HG03135 (cell line): ENCODE results near the gene EPB41L2.
"Not testable (repeated sequence)": the region's sequence is repeated elsewhere in the genome, so short reads cannot be mapped to it uniquely, and the experiment has no call there.

Source experiments
- ATAC-seq: cut with Tn5 transposase; IDR thresholded peaks from one replicate; pipeline ENCODE4 v1.9.1; 2021; ENCODE audit warnings: mild to moderate bottlenecking, moderate library complexity; ENCODE audit not compliant: unreplicated experiment

EPB41L2 gene

DNA sequence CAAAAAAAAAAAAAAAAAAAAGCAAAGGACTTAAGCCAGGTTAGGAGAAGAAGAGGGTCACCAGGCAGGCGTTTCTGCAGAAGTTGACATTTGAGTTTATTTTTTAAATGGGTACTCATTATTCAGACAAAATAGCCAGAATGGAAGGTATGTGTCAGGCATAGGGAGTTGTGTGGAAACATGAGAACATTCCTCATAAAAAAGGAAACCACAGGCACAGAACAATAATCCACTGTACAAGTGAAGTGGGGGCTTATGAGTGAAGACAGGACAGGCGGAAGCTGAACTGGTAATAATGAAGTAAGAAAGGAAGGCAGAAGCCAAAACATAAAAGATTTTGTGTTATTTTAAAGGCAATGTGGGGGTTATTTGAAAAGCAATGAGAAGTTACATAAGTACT is 104.6 kb downstream of the EPB41L2 start:
- no peak for ATAC-seq

GRCh38 chr6:130955755-130956154 is 107.3 kb downstream of the EPB41L2 start:
- ATAC-seq, result no peak

DNA sequence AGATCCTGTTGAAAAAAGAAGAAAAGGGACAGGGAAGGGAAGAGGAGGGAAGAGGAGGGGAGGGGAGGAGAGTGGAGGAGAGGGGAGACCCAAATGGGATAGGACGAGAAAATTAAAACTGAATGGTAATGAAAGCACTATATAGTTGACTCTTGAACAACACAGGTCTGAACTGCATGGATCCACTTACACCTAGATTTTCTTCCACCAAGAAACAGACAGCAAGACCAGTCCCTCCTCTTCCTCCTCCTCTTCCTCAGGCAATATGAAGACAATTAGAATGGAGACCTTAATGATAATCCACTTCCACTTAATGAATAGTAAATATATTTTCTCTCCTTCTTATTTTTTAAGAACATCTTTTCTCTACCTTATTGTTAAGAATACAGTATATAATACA is 113.5 kb downstream of the EPB41L2 start:
- no peak for ATAC-seq

GRCh38 chr6:130947464-130947863 is 115.6 kb downstream of the EPB41L2 start:
- ATAC-seq, result no peak

- no peak for ATAC-seq
Observed at GRCh38 chr6:130946076-130946475, 117.0 kb downstream of the EPB41L2 start.

DNA sequence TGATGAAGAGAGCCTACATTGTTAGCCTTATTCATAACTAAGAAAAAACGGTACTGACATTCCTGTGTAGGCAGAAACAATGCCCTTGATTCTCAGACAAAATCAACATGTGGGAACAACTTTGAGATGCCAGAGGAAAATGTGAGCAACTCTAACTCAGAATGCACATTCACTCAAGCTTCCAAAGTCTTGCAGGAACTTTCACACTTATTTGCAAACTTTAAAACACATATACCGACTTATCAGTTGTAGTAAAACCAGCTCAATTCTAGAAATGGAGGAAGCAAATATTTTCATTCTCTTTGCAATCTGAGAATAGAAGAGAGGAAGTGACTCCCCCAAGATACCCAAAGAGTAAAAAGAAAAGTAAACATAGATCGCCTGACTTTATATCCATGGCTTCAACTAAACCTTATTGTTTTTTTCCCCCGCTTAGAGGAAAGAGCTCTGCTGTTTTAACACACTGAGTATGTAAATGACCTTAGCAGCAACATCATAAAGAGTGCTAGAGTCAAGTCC is 117.6 kb downstream of the EPB41L2 start:
- no peak for ATAC-seq

DNA sequence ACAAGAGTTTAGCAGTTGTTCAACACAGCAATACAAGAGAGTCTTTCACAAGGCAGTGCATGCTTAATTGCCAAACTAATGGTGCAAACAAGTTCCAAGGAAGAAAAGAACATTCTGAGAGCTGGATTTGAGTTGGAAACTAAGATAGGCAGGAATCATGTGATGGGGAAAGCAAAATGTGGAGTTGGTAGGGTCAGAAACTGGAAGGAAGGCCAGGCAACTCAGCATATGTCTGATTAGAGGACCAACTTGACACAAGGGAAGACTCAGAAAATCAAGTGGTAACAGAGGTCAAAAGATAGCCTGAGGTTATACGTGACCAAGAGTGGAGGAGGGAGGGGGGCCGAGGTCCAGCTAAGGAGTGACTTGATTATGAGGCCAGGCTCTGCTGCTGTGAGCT is 118.6 kb downstream of the EPB41L2 start:
- no peak for ATAC-seq

GRCh38 chr6:130943738-130944137 is 119.3 kb downstream of the EPB41L2 start:
- ATAC-seq, result no peak

- not testable (repeated sequence) for ATAC-seq
Observed at GRCh38 chr6:130942752-130943151, 120.3 kb downstream of the EPB41L2 start.

DNA sequence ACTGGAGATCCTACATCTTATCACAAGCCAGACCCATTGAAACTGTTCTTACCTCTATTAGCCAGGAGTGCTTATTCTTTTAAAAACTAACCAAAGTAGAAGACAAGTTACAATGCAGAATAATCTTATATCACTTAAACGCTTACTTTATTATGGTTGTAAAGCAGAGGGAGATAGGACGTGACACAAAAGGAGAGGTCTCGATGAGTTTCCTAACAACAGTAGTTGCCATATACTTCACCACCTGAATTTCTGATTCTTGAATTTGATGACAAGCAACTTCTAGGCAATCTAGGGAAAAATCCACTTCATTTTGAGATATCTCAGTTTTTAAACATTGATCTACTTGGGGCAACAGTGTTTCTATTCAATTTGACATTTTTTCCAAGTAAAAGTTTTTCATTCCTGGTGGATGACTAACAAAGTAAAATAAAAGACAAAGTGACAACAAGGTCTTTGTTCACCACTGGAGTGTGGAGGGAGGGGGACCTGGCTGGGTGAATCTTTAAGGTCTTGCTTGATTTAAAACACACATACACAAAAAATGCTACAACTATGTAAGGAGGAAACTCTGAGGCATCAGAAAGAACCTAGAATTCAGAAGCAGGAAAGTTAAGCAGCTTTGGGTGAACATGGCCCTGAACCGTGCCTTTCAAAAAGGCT is 125.0 kb downstream of the EPB41L2 start:
- no peak for ATAC-seq

DNA sequence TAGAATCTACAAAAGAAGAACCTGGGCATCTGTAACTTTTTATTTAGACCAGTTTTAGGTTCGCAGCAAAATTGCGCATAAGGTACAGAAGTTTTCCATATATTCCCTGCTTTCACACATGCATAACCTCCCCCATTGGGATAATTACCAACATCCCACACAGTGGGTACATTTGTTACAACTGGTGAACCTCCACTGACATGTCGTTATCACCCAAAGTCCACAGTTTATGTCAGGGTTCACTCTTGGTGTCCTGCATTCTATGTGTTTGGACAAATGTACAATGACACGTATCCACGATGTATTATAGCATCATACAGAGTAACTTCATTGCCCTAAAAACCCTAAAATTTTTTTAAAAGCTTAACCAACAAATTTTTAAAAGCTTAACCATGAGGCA is 126.1 kb downstream of the EPB41L2 start:
- ATAC-seq, result no peak

GRCh38 chr6:130935978-130936377 is 127.1 kb downstream of the EPB41L2 start:
- no peak for ATAC-seq

DNA sequence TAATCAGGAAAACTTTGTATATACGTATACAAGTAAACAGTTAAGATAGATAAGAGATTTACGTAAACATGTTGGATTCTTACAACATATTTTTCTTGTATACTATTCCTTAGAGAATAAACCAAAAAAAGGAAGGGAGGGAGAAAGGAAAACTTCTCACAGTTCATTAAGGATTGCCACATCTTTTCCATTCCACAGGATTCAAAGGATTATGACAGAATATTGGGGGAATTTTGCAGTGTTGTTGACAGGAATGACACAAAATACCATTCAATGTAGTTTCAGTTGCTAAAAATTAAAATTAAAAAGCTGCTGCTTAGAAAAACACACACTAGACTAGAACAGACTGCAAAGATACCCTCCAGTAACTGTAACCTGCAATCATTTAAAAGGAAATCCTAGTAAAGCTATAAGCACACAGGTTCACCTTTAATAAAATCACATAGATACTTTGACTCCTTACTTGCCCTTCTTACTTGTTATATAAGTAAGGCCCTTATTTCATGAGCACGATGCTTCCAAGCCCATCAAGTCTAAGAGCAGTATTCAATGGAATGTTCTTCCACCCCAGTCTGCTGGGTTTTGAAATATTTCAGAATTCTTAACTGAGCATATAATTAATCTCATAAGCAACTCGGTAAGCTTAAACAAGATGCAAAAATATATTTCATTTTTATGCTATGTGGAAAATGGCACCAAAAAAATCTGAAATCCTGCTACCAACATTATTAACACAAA is 128.0 kb downstream of the EPB41L2 start:
- no peak for ATAC-seq

- no peak for ATAC-seq
Observed at GRCh38 chr6:130933712-130934200, 129.3 kb downstream of the EPB41L2 start.

GRCh38 chr6:130932921-130933320 is 130.1 kb downstream of the EPB41L2 start:
- no peak for ATAC-seq

DNA sequence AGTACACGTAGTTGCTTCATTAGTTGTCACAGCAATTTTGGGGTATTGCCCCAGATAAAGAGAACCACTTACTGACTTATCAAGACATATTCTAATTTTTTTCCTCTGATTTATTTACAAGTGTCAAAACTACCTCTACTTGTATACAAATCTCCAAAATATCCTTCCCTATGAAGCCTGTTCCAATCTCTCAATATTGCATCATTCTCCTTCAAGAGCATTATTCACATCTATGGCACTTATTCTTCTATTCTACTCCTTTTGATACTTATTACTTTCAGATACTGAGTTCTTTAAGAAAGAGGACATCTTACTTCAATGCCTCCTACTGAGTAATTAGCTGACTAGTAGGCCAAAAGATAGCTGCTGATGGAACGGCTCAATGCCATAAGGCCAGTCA is 130.6 kb downstream of the EPB41L2 start:
- no peak for ATAC-seq

GRCh38 chr6:130931683-130932082 is 131.4 kb downstream of the EPB41L2 start:
- ATAC-seq, result no peak

DNA sequence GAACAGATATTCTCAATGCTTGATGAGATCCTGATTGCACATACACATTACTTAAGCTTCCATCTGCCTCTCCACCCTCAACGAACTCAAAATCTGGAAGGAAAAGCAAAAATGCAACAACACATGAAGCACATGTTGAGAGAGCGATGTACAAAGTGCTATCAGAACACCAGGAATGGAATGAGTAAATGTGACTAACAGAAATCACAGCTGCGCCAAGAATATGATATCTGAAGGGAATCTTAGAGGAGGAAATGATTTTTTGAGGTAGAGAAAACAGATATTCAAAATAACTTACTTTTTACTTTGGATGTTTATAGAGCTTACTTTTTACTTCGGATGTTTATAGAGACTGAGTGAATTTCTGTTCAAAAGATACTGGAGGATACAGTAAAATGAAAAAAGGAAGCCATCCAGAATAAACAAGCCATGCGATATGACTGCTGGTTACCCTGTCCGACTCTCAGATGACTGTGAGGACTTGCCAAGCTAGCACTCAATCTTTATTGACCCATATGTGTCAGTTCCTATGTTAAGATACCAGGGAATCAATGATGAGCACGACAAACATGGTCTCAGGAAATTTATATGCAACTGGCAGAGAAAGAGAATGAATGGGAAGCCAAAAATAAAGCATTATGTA is 133.9 kb downstream of the EPB41L2 start:
- ATAC-seq, result no peak

DNA sequence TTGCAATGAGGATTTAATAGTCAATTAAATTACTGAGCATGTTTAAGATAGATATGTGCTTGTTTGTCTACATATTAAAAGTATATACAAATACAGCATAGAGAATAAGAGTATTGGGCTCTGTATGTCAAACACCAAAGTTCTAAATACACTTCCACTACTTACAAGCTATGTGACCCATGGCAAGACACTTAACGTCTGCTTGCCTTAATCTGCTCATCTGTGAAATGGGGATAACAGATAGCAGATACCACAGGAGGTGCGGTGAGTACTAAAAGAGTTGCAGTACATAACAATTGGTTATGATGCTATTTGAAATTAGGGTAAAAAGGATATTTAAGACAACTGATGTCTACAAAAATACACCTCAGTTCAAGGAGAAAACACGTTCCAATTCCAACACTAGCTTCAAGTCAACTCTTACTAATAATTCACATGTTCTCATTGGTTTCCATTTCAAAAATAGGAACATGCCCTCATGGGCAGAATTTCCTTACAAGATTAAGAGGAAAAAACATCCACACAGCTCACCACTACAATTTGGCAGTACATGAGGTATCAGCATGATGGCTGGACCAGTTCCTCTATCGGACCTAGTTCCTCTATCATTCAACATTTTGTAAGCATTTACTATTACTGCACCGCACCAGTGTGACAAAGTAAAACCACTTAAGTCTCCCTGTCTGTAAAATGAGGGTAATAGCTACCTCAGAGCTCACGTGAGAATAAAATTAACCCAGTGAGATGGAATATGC is 134.7 kb downstream of the EPB41L2 start:
- ATAC-seq, result no peak

DNA sequence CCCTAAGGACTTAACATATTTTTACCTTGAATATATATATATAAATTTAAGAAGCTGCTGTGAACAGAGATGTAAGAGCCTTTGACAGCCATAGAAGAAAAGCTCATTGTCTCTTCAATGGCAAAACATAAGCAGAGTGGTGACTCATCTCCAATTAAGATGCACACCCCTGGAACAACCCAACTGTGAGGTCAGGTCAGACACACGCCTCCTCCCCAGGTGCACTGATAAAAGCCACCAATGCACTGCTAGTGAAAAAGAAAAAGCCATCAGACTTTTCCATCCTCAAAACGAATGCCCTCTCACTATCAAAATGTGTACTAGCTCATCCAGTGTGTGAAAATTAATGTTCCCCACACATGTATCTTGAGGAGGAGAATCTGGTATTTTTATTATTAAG is 135.7 kb downstream of the EPB41L2 start:
- no peak for ATAC-seq

GRCh38 chr6:130923350-130923749 is 139.7 kb downstream of the EPB41L2 start:
- ATAC-seq, result no peak
